ENCODE results near the gene XPR1.
"Not testable (repeated sequence)": the region's sequence is repeated elsewhere in the genome, so short reads cannot be mapped to it uniquely, and the experiment has no call there.

The XPR1 gene

DNA sequence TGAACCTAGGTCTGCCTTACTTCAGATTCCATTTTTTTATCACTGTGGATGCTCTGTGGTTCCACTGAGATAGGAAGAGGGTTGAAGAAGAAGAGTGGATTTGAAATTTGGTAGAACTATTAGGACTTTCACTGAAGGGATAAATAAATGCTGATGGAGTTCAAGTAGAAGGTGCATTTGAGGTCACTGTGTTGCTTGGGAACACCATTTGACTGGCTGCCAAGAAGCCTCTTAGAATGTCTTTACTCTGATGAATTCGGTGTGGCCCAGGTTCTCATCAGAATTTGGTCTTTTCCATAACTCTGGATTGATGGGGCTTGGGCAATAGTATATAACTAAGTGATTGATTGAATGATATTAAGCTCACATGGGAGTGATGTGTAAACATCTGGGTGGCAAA, 11.9 kb downstream of the XPR1 start:
- no peak for DNase-seq (ENCODE audit: low read depth in 1 of 2, low spot score in 1 of 2)

DNA sequence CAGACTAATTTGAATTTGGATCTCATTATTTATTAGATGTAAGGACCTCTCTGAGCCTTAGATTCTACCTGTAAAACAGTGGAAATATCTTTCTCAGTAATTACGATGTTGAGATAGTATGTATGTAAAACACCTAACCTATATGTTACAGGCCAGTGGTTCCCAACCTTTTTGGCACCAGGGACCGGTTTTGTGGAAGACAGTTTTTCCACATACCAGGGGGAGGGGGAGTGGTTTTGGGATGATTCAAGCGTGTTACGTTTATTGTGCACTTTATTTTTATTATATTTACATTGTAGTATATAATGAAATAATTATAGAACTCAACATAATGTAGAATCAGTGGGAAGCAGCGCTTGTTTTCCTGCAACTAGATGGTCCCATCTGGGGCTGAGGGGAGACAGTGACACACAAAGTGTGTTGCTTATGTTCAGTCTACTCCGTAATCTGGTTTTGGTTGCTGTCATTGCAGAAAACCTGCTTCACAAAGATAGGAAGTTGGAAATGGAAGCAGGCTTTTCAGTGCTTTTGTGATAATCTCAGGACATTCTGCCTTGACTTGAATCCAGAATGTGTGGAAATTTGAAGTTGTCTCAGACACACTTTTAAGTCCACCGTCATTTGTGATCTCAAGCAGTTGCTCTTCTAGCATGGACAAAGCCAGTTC, 12.8 kb downstream of the XPR1 start:
- no peak for DNase-seq (ENCODE audit: low read depth in 1 of 2, low spot score in 1 of 2)

- DNase-seq (ENCODE audit: low read depth in 1 of 2, low spot score in 1 of 2), result not testable (repeated sequence)
Observed at GRCh38 chr1:180645261-180645660, 13.4 kb downstream of the XPR1 start.

DNA sequence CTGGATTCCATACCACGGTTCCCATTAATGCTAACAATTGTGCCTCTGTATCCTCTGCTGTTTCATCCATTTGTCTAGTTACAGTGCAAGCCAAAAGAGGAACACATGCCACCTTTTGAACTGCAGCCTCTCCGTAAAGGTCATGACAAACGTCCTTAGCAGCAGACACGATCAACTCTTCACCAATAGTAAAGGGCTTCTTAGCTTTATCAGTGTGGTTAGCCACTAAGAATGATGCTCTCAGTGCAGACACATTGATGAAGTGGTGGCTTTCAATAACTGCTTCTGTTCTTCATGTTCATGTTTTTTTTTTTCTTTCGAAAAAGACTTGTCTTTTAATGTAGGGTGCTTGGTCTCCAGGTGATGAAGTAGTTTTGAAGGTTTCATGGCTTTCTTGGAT, 14.3 kb downstream of the XPR1 start:
- DNase-seq (ENCODE audit: low read depth in 1 of 2, low spot score in 1 of 2), result no peak

DNA sequence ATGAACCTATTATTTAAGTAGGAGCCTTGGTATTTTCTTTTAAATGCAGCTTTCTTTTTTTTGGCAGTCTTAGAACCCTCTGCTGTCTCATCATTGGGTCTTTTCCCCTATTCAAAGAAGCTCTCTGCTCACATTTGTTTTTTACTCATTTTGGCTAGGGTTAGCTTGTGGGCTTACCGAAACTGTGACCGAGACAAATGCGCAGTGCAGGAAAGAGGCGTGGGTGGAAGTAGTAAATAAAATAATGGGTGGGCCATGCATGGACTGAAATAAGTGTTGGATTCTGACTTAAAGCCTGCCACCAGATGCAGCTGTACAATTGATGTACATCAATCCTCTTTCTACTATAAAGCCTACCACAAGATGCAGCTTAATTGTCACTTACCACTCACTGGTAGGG, 14.7 kb downstream of the XPR1 start:
- no peak for DNase-seq (ENCODE audit: low read depth in 1 of 2, low spot score in 1 of 2)

DNA sequence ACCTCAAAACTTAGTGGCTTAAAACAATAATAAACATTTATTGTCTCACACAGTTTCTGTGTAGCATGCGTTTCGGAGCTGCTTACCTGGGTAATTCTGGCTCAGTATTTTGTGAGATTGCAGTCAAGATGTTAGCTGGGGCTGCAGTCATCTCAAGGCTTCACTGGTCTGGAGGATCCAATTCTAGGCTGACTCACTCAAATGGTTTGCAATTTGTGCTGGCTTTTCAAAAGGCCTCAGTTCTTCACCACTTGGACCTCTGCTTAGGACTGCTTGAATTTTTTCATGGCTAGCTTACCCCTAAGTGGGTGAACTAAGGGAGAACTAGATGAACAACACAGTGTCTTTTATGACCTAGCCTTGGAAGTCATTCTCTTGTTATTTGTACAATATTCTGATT, 21.0 kb downstream of the XPR1 start:
- DNase-seq (ENCODE audit: low read depth in 1 of 2, low spot score in 1 of 2), result no peak

- DNase-seq (ENCODE audit: low read depth in 1 of 2, low spot score in 1 of 2), result no peak
Observed at GRCh38 chr1:180662709-180663108, 30.9 kb downstream of the XPR1 start.

GRCh38 chr1:180670681-180671080, 38.9 kb downstream of the XPR1 start:
- no peak for DNase-seq (ENCODE audit: low read depth in 1 of 2, low spot score in 1 of 2)

DNA sequence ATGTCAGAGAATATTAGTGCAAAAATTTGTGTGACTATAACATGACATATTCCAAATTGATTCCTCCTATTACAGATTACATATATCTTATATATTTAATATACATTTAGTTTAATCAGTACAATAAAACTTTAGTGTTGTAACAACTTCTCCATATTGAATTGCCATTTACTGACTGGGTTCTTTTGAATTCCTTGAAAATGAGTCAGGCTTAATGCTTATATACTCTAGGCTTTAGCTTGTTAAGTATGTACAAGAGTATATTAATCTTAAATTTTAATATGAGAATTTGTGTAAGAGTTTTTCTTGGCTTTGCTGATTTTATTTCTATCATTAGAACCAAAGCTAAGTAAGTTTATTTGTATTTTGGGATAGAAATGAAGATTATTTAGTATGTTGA, 40.3 kb downstream of the XPR1 start:
- DNase-seq (ENCODE audit: low read depth in 1 of 2, low spot score in 1 of 2), result no peak

DNA sequence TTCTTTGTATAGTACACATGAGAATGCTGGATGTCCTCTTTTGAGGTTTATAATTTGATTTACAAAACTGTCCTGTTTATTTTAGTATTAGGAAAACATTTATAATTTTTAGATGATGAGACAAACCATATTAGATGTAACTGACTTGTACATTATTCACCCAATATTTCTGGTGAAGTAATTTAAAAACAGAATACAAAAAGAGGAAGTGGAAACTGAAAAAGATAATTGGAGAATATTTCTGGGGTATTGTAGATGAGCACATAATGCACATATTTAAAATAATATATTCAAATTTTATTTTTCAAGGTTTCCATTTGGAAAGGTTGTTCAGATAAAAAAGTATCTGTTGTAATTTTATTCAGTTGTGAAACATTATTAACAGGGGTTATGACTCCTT, 40.7 kb downstream of the XPR1 start:
- DNase-seq (ENCODE audit: low read depth in 1 of 2, low spot score in 1 of 2), result no peak

GRCh38 chr1:180674603-180675530, 43.0 kb downstream of the XPR1 start:
- no peak for DNase-seq (ENCODE audit: low read depth in 1 of 2, low spot score in 1 of 2)

DNA sequence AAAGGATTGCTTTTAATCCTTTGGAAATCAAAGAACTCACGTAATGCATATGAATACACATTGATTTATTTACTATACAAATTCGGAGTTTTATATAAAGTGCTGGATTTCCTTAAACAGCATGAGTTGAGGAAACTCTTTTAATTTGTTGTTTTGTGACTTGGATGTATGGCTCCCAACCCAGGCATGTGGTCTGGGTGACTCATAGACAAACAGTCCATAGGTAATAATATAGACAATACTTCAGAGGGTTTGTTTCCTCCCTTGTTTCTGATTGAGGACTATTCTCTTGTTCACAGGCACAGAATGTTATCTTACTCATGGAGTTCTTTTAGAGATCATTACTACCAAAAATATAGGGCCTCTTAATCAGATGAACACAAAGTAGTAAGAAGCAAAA, 43.8 kb downstream of the XPR1 start:
- DNase-seq (ENCODE audit: low read depth in 1 of 2, low spot score in 1 of 2), result no peak

GRCh38 chr1:180680558-180681144, 48.8 kb downstream of the XPR1 start:
- DNase-seq (ENCODE audit: low read depth in 1 of 2, low spot score in 1 of 2), result no peak

- DNase-seq (ENCODE audit: low read depth in 1 of 2, low spot score in 1 of 2), result not testable (repeated sequence)
Observed at GRCh38 chr1:180683117-180683516, 51.3 kb downstream of the XPR1 start.

DNA sequence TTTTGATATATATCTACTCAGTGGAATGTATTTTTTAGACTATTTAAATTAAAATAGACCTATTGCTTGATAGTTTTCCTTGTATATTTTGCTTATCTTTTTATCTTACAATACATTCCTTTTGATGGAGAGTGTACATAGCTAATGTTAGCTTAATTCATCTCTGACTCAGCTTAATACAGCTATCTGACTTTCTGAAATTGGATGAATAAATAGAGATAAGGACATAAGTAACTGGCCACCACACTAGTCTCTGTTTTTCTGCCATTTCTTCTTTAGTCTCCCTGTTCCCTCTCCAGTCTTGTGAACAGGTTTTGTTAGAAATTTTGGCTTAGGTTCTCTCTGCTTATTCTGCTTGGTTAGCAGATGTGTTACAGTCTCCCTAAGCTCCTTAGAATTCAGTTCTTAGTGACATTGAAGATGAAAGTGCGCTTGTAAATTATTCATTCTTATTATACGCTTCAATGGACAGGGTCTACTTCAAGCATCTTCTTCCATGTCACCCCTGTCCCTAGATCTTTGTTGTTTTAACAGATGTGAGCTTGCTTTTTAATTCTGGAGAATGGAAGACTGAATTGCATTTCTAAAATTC, 59.6 kb downstream of the XPR1 start:
- DNase-seq (ENCODE audit: low read depth in 1 of 2, low spot score in 1 of 2), result no peak

DNA sequence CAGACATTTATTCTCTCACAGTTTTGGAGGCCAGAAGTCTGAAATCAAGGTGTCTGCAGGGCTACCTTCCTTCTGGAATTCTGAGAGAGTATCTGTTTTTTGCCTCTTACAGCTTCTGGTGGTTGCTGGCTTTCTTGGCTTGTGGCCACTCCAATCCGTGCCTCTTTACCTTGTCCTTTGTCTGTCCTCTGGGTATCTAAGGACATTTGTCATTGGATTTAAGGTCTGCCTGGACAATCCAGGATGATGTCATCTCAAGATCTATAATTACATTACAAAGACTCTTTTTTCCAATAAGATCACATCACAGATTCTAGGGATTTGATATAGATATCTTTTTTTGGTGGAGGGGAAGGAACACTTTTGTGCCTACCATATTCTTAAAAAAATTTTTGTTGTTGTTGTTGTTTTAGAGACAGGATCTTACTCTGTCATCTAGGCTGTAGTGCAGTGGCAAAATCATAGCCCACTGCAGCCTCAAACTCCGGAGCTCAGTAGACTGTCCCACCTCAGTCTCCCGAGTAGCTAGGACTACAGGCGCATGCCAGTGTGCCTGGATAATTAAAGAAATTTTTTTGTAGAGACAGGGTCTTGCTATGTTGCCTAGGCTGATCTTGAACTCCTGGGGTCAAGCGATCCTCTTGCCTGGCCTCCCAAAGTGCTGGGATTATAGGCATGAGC, 61.9 kb downstream of the XPR1 start:
- no peak for DNase-seq (ENCODE audit: low read depth in 1 of 2, low spot score in 1 of 2)

- DNase-seq (ENCODE audit: low read depth in 1 of 2, low spot score in 1 of 2), result no peak
Observed at GRCh38 chr1:180695282-180695681, 63.5 kb downstream of the XPR1 start.

DNA sequence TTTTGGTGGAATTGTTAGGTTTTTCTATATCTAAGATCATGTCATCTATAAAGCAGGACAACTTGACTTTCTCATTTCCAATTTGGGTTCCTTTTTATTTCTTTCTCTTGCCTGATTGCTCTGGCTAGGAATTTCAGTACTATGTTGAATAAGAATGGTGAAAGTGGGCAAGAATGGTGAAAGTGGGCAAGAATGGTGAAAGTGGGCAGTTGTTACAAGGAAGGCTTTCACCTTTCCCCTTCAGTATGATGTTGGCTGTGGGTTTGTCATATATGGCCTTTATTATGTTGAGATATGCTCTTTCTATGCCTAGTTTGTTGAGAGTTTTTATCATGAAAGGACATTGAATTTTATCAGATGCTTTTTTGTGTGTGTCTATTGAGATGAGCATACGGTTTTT, 64.5 kb downstream of the XPR1 start:
- no peak for DNase-seq (ENCODE audit: low read depth in 1 of 2, low spot score in 1 of 2)

DNA sequence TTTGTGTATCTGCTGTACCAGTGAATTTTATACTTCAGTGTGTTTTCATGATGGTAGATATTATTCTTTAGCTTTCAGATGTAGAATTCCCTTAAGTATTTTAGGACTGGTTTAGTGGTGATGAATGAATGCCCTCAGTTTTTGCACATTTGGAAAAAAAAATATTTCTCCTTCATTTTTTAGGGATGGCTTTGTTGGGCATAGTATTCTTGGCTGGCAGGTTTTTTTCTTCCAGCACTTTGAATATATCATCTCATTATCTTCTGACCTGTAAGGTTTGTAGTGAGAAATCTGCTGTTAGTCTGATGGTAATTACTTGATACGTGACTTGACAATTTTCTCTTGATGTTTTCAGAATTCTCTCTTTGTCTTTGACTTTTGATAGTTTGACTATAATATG, 66.8 kb downstream of the XPR1 start:
- DNase-seq (ENCODE audit: low read depth in 1 of 2, low spot score in 1 of 2), result no peak

DNA sequence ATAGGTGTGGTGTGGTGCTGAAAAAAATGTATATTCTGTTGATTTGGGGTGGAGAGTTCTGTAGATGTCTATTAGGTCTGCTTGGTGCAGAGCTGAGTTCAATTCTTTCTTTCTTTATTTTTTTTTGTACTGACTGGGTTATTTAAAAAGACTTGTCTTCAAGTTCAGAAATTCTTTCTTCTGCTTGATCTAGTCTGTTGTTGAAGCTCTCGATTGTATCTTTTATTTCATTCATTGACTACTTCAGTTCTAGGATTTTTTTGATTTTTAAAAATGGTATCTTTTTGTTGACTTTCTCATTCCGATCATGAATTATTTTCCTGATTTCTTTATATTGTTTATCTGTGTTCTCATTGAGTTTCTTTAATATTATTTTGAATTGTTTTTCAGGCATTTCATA, 70.6 kb downstream of the XPR1 start:
- DNase-seq (ENCODE audit: low read depth in 1 of 2, low spot score in 1 of 2), result not testable (repeated sequence)

- DNase-seq (ENCODE audit: low read depth in 1 of 2, low spot score in 1 of 2), result not testable (repeated sequence)
Observed at GRCh38 chr1:180710746-180711145, 78.9 kb downstream of the XPR1 start.
